Mucosa of rectum (tissue), 2 donors: ENCODE measurements around the gene PCP2.

Experiments used
- H3K27ac ChIP-seq, 2 donors: one replicate each; pipeline ENCODE4 v1.7.0; 2013; ENCODE audit warnings: inconsistent platforms in 2 of 2, low read depth in 2 of 2, low read length in 2 of 2
- H3K27me3 ChIP-seq, 2 donors: one replicate each; pipeline ENCODE4 v1.7.0; 2013; ENCODE audit warnings: low read length in 2 of 2; ENCODE audit not compliant: control insufficient read depth in 2 of 2, insufficient read depth in 2 of 2
- H3K36me3 ChIP-seq, 2 donors: one replicate each; pipeline ENCODE4 v1.7.0; 2013; ENCODE audit warnings: low read length in 2 of 2; ENCODE audit not compliant: control insufficient read depth in 2 of 2, insufficient read depth in 2 of 2
- H3K4me1 ChIP-seq, 2 donors: one replicate each; pipeline ENCODE4 v1.7.0; 2013; ENCODE audit warnings: low read length in 2 of 2, mild to moderate bottlenecking in 1 of 2; ENCODE audit not compliant: control insufficient read depth in 2 of 2, insufficient read depth in 2 of 2
- H3K4me3 ChIP-seq, 2 donors: one replicate each; pipeline ENCODE4 v1.7.0; 2013; ENCODE audit warnings: low read length in 2 of 2
- H3K9ac ChIP-seq, 2 donors: one replicate each; pipeline ENCODE4 v1.7.0; 2013; ENCODE audit warnings: low read length in 2 of 2, low read depth in 1 of 2, mild to moderate bottlenecking in 1 of 2
- H3K9me3 ChIP-seq, 2 donors: one replicate each; pipeline ENCODE4 v1.7.0; 2013; ENCODE audit warnings: low read length in 2 of 2; ENCODE audit not compliant: control insufficient read depth in 2 of 2
- donor health status: healthy.
- donor health status: Normal muscosa, but diverticular disease.

The PCP2 gene

GRCh38 chr19:7633698-7634097 is at the start of gene PCP2:
TSS of gene PCP2 (minus strand) at chr19:7633719. CDS start at chr19:7633457, 262 bp downstream.
- H3K27me3 ChIP-seq = no peaks in the 10 kb centered on the region
- no peak within 1 kb of the TSS for H3K9ac ChIP-seq
- no peaks in the 10 kb centered on the region for H3K9me3 ChIP-seq
- no peak within 1 kb of the TSS for H3K27ac ChIP-seq
- no peak within 1 kb of the TSS for H3K4me3 ChIP-seq
- peaks cover 14 to 20% of the 10 kb centered on the region in 2 donors for H3K4me1 ChIP-seq
- peaks cover 0 to 7% of the 10 kb centered on the region in 2 donors for H3K36me3 ChIP-seq

DNA sequence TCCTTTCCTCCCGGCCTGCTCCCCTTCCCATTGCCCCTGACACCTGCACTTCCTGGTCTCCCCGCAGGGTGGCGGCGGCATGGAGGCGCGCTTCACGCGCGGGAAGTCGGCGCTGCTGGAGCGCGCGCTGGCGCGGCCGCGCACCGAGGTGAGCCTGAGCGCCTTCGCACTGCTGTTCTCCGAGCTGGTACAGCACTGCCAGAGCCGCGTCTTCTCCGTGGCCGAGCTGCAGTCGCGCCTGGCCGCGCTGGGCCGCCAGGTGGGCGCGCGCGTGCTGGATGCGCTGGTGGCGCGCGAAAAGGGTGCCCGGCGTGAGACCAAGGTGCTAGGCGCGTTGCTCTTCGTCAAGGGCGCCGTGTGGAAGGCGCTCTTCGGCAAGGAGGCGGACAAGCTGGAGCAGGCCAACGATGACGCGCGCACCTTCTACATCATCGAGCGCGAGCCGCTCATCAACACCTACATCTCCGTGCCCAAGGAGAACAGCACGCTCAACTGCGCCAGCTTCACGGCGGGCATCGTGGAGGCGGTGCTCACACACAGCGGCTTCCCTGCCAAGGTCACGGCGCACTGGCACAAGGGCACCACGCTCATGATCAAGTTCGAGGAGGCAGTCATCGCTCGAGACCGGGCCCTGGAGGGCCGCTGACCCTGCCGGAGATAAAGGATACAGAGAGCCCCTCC is 48.8 kb upstream of the PCP2 start:
- H3K9ac ChIP-seq = no peak overlapping the region
- H3K36me3 ChIP-seq = peaks cover 3 to 12% of the 10 kb centered on the region in 2 donors
- no peak overlapping the region for H3K27ac ChIP-seq
- peaks cover 4 to 13% of the 10 kb centered on the region in 2 donors for H3K27me3 ChIP-seq
- no peaks in the 10 kb centered on the region for H3K9me3 ChIP-seq
- peak overlapping the region; percentile 79 to 94 for H3K4me3 ChIP-seq
- peaks cover 12 to 14% of the 10 kb centered on the region in 2 donors for H3K4me1 ChIP-seq

DNA sequence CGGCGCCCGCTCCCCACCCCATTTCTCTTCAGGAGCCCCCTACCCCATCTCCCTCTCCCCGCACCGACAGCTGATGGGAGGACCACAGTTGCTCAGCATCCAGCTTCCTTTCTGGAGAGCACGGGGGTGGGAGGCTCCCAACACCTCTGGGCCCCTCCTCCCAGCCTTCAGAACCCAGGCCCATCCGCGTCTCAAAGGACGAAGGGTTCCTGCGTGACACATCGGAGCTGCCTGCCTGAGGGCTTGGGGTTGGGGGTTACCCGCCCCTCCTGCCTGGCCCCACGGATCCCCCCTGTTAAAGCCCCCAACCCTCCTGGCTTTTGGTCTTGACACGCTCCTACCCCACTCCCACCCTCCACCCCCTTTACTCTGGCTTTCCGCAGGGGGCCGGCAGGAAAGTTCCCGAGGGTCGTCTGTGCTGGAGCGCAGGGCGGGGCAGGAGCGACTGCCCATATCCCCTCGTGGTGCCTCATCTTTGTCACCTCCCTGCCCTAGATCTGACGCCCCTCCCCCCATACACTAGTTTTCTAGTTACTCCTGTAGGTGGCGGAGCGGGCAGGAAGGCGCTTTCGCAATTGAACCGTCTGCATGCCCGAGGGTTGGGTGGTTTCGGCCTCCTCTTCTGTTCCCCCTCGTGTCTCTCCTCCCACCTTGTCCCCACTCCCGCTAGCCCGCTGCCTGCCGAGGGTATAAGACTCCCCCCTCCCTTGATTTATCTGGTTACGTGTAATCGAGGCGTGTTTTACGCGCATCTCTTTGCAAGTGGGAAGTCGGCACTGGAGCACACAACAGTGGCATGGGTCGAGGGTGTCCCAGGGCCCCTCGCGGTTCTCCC is 48.0 kb upstream of the PCP2 start:
- Histone ChIP-seq H3K9me3 (no peaks in the 10 kb centered on the region), H3K4me1 (peaks cover 12 to 14% of the 10 kb centered on the region in 2 donors), H3K27me3 (peaks cover 4 to 13% of the 10 kb centered on the region in 2 donors), H3K4me3 (peak overlapping the region; percentile 79 to 94), H3K36me3 (peaks cover 3 to 12% of the 10 kb centered on the region in 2 donors), H3K9ac (peak overlapping the region; percentile 84 to 96), H3K27ac (peak overlapping the region; percentile 70 to 80)

DNA sequence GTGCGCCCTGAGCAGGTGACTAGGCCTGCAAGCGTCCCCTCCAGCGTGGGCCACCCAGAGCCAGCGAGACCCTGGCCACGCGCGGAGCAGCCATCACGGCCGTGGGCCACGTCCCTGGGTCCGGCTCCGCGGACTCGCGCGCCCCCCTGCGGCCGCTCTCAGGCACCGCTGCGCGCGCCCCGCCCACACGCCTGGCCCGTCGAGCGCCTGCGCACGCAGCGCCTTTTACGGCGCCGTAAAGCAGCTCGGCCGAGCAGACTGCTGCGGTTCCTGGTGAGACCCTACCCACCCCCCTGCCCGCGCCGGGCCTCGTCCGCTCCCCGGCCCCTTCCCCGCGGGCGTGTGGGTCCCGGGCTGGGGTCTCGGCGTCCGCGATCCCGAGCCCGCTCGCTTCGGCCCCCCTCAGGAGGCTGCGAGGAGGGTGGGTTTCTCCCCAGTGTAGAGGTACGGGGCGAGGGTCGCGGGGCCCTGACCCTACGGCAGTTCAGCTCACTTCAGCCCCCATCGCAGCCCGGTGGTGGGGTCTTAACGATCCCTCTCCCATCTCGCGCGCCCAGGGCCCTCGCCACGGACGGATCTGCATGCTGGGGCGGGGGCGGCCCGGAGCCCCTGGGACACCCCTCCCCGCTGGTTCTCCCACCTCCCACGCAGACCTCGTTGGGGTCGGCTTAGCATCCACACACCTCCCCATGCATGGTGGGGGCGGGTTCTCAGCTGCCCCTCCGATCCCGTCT is 47.3 kb upstream of the PCP2 start, which contains the start of gene TRAPPC5:
TRAPPC5 (plus strand) TSS at position 228 of the 734 bp plus-strand sequence. CDS start 1,421 bp downstream, outside the sequence.
- Histone ChIP-seq H3K4me3 (peak within 1 kb of the TSS; percentile 79 to 94), H3K27ac (peak within 1 kb of the TSS; percentile 70 to 80), H3K27me3 (peaks cover 4 to 13% of the 10 kb centered on the region in 2 donors), H3K36me3 (peaks cover 3 to 12% of the 10 kb centered on the region in 2 donors), H3K4me1 (peaks cover 12 to 14% of the 10 kb centered on the region in 2 donors), H3K9ac (peak within 1 kb of the TSS; percentile 84 to 96), H3K9me3 (no peaks in the 10 kb centered on the region)

- Histone ChIP-seq H3K4me1 (peaks cover 12 to 14% of the 10 kb centered on the region in 2 donors), H3K9me3 (no peaks in the 10 kb centered on the region), H3K27ac (no peak overlapping the region), H3K4me3 (peak overlapping the region; percentile 79 to 94), H3K9ac (peak overlapping the region; percentile 36 to 56), H3K27me3 (peaks cover 4 to 13% of the 10 kb centered on the region in 2 donors), H3K36me3 (peaks cover 3 to 12% of the 10 kb centered on the region in 2 donors)
Observed at GRCh38 chr19:7679771-7680605, 46.5 kb upstream of the PCP2 start.

GRCh38 chr19:7678971-7679751 is 45.6 kb upstream of the PCP2 start:
- Histone ChIP-seq H3K27ac (no peak overlapping the region), H3K4me3 (no peak overlapping the region), H3K9me3 (no peaks in the 10 kb centered on the region), H3K36me3 (peaks cover 3 to 12% of the 10 kb centered on the region in 2 donors), H3K27me3 (peaks cover 4 to 13% of the 10 kb centered on the region in 2 donors), H3K4me1 (peaks cover 12 to 14% of the 10 kb centered on the region in 2 donors), H3K9ac (no peak overlapping the region)

- Histone ChIP-seq H3K36me3 (peaks cover 3 to 5% of the 10 kb centered on the region in 2 donors), H3K27ac (no peak overlapping the region), H3K4me1 (peaks cover 12 to 14% of the 10 kb centered on the region in 2 donors), H3K9me3 (no peaks in the 10 kb centered on the region), H3K27me3 (peaks cover 4 to 13% of the 10 kb centered on the region in 2 donors), H3K4me3 (no peak overlapping the region), H3K9ac (no peak overlapping the region)
Observed at GRCh38 chr19:7677669-7678311, 44.3 kb upstream of the PCP2 start.

GRCh38 chr19:7676854-7677253 is 43.3 kb upstream of the PCP2 start, which contains the start of gene MCEMP1:
TSS of gene MCEMP1 (plus strand) at chr19:7677090. CDS start at chr19:7677121, 31 bp downstream.
- peaks cover 9 to 14% of the 10 kb centered on the region in 2 donors for H3K4me1 ChIP-seq
- no peaks in the 10 kb centered on the region for H3K9me3 ChIP-seq
- H3K27me3 ChIP-seq = peaks cover 6 to 13% of the 10 kb centered on the region in 2 donors
- no peaks in the 10 kb centered on the region for H3K36me3 ChIP-seq
- H3K27ac ChIP-seq = no peak within 1 kb of the TSS
- no peak within 1 kb of the TSS for H3K4me3 ChIP-seq
- H3K9ac ChIP-seq = no peak within 1 kb of the TSS
